OCI-LY7 (cell line): ENCODE results near the gene CUX1.

Experiments used
- CTCF ChIP-seq: fragments of 200-600 bp; sonication (generic); conservative IDR thresholded peaks from 2 replicates; pipeline ENCODE4 v1.5.1; 2014; ENCODE audit warnings: mild to moderate bottlenecking, antibody characterized with exemption, low read length, moderate library complexity, mixed read lengths
- EZH2phosphoT487 ChIP-seq: fragments of 200-600 bp; sonication (generic); IDR thresholded peaks from 2 replicates; pipeline ENCODE4 v1.6.1; 2018; ENCODE audit warnings: low read depth, borderline replicate concordance, mild to moderate bottlenecking, mixed run types, antibody characterized with exemption, low read length, moderate library complexity, mixed read lengths

GRCh38 chr7:101783381-101784181, 33.8 kb upstream of the CUX1 start:
- TF ChIP-seq CTCF (no peak), EZH2phosphoT487 (no peak)
